ENCODE measurements around the gene HLA-DMB.

- TF ChIP-seq POLR2A (IDR thresholded peaks at IDR 0.05) (no peak), CTCF (IDR thresholded peaks at IDR 0.05) (no peak), EP300 (IDR thresholded peaks at IDR 0.05) (no peak)
Measured at GRCh38 chr6:32941214-32941768, 463 bp upstream of the HLA-DMB start.
